Neural crest cell (in vitro differentiated cells): ENCODE data around the gene AMIGO2. TPM values are rescaled to one million over a fixed set of nuclear protein-coding genes. Genes with fewer than 3 reads are reported as not detected.

Experiments used
- DNase-seq: peaks from one replicate; pipeline ENCODE4 v3.0.0; 2021; ENCODE audit warnings: low read depth, mixed read lengths, low spot score
- H3K27ac Mint-ChIP-seq: one replicate; pipeline ENCODE4 v1.8.0; 2021; ENCODE audit warnings: mild to moderate bottlenecking, mixed read lengths; ENCODE audit not compliant: unreplicated experiment
- H3K27me3 Mint-ChIP-seq: 2 replicates; pipeline ENCODE4 v1.8.0; 2021; ENCODE audit warnings: low read depth, mild to moderate bottlenecking, mixed read lengths
- H3K36me3 Mint-ChIP-seq: 2 replicates; pipeline ENCODE4 v1.8.0; 2021; ENCODE audit warnings: low read depth, mild to moderate bottlenecking, mixed read lengths
- H3K4me1 Mint-ChIP-seq: 2 replicates; pipeline ENCODE4 v1.8.0; 2021; ENCODE audit warnings: mixed read lengths
- H3K4me3 Mint-ChIP-seq: one replicate; pipeline ENCODE4 v1.8.0; 2021; ENCODE audit warnings: mild to moderate bottlenecking, mixed read lengths
- H3K9me3 Mint-ChIP-seq: 2 replicates; pipeline ENCODE4 v1.8.0; 2021; ENCODE audit warnings: mixed read lengths
- CTCF ChIP-seq: fragments of 200-600 bp; sonication (generic); conservative IDR thresholded peaks from 2 replicates; pipeline ENCODE4 v1.5.0; 2021; ENCODE audit warnings: antibody characterized with exemption, mild to moderate bottlenecking
- total RNA-seq: library from RNA; stranded (reverse); gene quantifications from 2 replicates; pipeline ENCODE4 v1.2.1, GENCODE V29; 2021

Gene AMIGO2
- total RNA-seq, 1 donor from 2014 or later = 5.4 TPM

- Mint-ChIP-seq H3K27me3 (peaks cover 18% of the 10 kb centered on the region), H3K9me3 (no peaks in the 10 kb centered on the region), H3K4me1 (no peaks in the 10 kb centered on the region), H3K36me3 (no peaks in the 10 kb centered on the region), H3K4me3 (no peak overlapping the region), H3K27ac (no peak overlapping the region)
- no peak for DNase-seq
- TF ChIP-seq CTCF = no peak
These were observed 50.6 kb downstream of the AMIGO2 start for GRCh38 chr12:47028981-47029708.

DNA sequence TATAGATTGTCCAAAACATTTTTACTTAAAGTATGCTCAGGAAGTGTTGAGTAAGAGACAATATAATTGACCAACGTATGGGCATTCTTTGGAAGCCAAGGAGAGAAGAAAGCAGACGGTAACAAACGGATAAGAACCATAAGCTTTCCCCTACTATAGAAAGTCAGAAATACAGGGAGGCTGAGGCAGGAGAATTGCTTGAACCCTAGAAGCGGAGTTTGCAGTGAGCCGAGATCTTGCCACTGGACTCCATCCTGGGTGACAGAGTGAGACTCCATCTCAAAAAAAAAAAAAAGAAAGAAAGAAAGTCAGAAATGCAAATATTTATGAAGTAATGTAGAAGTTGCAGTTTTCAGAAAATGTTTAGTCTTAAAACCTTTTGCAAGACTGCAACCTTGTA is 51.6 kb downstream of the AMIGO2 start:
- no peaks in the 10 kb centered on the region for H3K4me1 Mint-ChIP-seq
- H3K4me3 Mint-ChIP-seq = no peak overlapping the region
- H3K9me3 Mint-ChIP-seq = no peaks in the 10 kb centered on the region
- H3K36me3 Mint-ChIP-seq = no peaks in the 10 kb centered on the region
- no peak for DNase-seq
- H3K27ac Mint-ChIP-seq = no peak overlapping the region
- no peak for TF ChIP-seq CTCF
- H3K27me3 Mint-ChIP-seq = peaks cover 18% of the 10 kb centered on the region

Other genes with a start within 250 kb of the AMIGO2 start
- 0.47 and 0.75 TPM in 2 replicates for gene PCED1B, start 338 bp downstream of the AMIGO2 start, total RNA-seq